ENCODE results near the gene TPSAB1.

GRCh38 chr16:1285669-1286512 lies 45.4 kb downstream of the TPSAB1 start:
- TF ChIP-seq, protein P1, sequence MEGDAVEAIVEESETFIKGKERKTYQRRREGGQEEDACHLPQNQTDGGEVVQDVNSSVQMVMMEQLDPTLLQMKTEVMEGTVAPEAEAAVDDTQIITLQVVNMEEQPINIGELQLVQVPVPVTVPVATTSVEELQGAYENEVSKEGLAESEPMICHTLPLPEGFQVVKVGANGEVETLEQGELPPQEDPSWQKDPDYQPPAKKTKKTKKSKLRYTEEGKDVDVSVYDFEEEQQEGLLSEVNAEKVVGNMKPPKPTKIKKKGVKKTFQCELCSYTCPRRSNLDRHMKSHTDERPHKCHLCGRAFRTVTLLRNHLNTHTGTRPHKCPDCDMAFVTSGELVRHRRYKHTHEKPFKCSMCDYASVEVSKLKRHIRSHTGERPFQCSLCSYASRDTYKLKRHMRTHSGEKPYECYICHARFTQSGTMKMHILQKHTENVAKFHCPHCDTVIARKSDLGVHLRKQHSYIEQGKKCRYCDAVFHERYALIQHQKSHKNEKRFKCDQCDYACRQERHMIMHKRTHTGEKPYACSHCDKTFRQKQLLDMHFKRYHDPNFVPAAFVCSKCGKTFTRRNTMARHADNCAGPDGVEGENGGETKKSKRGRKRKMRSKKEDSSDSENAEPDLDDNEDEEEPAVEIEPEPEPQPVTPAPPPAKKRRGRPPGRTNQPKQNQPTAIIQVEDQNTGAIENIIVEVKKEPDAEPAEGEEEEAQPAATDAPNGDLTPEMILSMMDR (IDR thresholded peaks at IDR 0.05 in 8 of 11, conservative IDR thresholded peaks at IDR 0.05 in 3 of 11), result no peak
- no peak for TF ChIP-seq POLR2AphosphoS5 (IDR thresholded peaks at IDR 0.05)
- no peak for TF ChIP-seq POLR2A (IDR thresholded peaks at IDR 0.05)

All from spleen (tissue), 7 donors.